KG1 (cell line): Measurements from ENCODE around the gene LIMS2.

Source experiments
- DNase-seq: peaks from one replicate; lab custom pipeline; 2025; lab: John Stamatoyannopoulos, UW

LIMS2 gene

GRCh38 chr2:127674241-127675209 is 805 bp downstream of the LIMS2 start:
- DNase-seq = no peak

- DNase-seq = no peak
Observed at GRCh38 chr2:127673291-127674069, 1.9 kb downstream of the LIMS2 start.

GRCh38 chr2:127672341-127673224 is 2.7 kb downstream of the LIMS2 start:
- DNase-seq = no peak

- DNase-seq = no peak
Observed at GRCh38 chr2:127671557-127672302, 3.6 kb downstream of the LIMS2 start.

- DNase-seq = no peak
Observed at GRCh38 chr2:127670957-127671290, 4.4 kb downstream of the LIMS2 start.

GRCh38 chr2:127670055-127670956 is 5.0 kb downstream of the LIMS2 start:
- no peak for DNase-seq

GRCh38 chr2:127669056-127669455 is 6.3 kb downstream of the LIMS2 start:
- no peak for DNase-seq

- DNase-seq = no peak
Observed at GRCh38 chr2:127665267-127665893, 9.9 kb downstream of the LIMS2 start.

GRCh38 chr2:127664895-127665225 is 10.5 kb downstream of the LIMS2 start:
- DNase-seq = no peak

- no peak for DNase-seq
Observed at GRCh38 chr2:127664065-127664894, 11.1 kb downstream of the LIMS2 start.

- DNase-seq = no peak
Observed at GRCh38 chr2:127663566-127664064, 11.7 kb downstream of the LIMS2 start.

- DNase-seq = no peak
Observed at GRCh38 chr2:127662937-127663565, 12.3 kb downstream of the LIMS2 start.

GRCh38 chr2:127661949-127662510 is 13.3 kb downstream of the LIMS2 start:
- no peak for DNase-seq

- DNase-seq = no peak
Observed at GRCh38 chr2:127661072-127661649, 14.2 kb downstream of the LIMS2 start.

GRCh38 chr2:127660291-127660578 is 15.1 kb downstream of the LIMS2 start:
- DNase-seq = no peak

GRCh38 chr2:127659408-127660290 is 15.7 kb downstream of the LIMS2 start:
- no peak for DNase-seq
